SK-N-SH (cell line): ENCODE measurements around the gene MRPL21. TPM values are rescaled to one million over a fixed set of nuclear protein-coding genes. Genes with fewer than 3 reads are reported as not detected.

ENCODE experiments used
- CTCF ChIA-PET: fragments of 300-600, 350-600 bp; formaldehyde crosslinking; extraction: SDS; loops from one replicate; lab custom pipeline; 2021; lab: Yijun Ruan, JAX
- POLR2A ChIA-PET: fragments of 350-600 bp; sonication (Branson Sonifier 250); formaldehyde crosslinking; extraction: SDS; loops from one replicate; lab custom pipeline; 2020; ENCODE audit warnings: antibody characterized with exemption, inconsistent platforms; lab: Yijun Ruan, JAX
- DNase-seq: peaks from one replicate; pipeline ENCODE4 v3.0.0; 2012
- H2AFZ ChIP-seq: fragments of 200-600 bp; sonication (generic); 2 replicates; pipeline ENCODE4 v1.8.1; 2016; ENCODE audit warnings: antibody characterized with exemption, mild to moderate bottlenecking, low read depth
- H3F3A ChIP-seq: fragments of 200-600 bp; sonication (generic); replicated peaks from 2 replicates; pipeline ENCODE3; 2016; ENCODE audit warnings: antibody characterized with exemption, mild to moderate bottlenecking; ENCODE audit not compliant: insufficient read depth
- H3K27ac ChIP-seq, 2 experiments: fragments of 200-500 bp in 1 of 2; fragments of 200-600 bp in 1 of 2; sonication (Bioruptor generic) in 1 of 2; sonication (generic), shearing (Covaris generic) in 1 of 2; 2 replicates each; pipeline versions ENCODE4 v1.5.1 to v1.6.1; 2014 to 2016; ENCODE audit warnings: low read depth in 2 of 2, inconsistent platforms in 1 of 2, low read length in 1 of 2, mild to moderate bottlenecking in 1 of 2, mixed read lengths in 1 of 2
- H3K27me3 ChIP-seq: fragments of 200-600 bp; sonication (generic), shearing (Covaris generic); 2 replicates; pipeline ENCODE4 v1.6.1; 2016; ENCODE audit warnings: mixed run types; ENCODE audit not compliant: insufficient read depth
- H3K36me3 ChIP-seq, 2 experiments: fragments of 200-500 bp in 1 of 2; fragments of 200-600 bp in 1 of 2; sonication (Bioruptor generic) in 1 of 2; sonication (generic) in 1 of 2; replicated peaks in 1 of 2; 2 replicates each; pipeline versions ENCODE3 to v1.5.1; 2014 to 2016; ENCODE audit warnings: low read length in 1 of 2, mild to moderate bottlenecking in 1 of 2; ENCODE audit not compliant: insufficient read depth in 2 of 2, control insufficient read depth in 1 of 2
- H3K4me1 ChIP-seq, 2 experiments: fragments of 200-500 bp in 1 of 2; fragments of 200-600 bp in 1 of 2; sonication (Bioruptor generic) in 1 of 2; sonication (generic), shearing (Covaris generic) in 1 of 2; 2 replicates each; pipeline versions ENCODE4 v1.5.1 to v1.6.1; 2014 to 2016; ENCODE audit warnings: low read depth in 1 of 2, low read length in 1 of 2, mixed run types in 1 of 2; ENCODE audit not compliant: insufficient read depth in 2 of 2, control insufficient read depth in 1 of 2
- H3K4me2 ChIP-seq: fragments of 200-600 bp; sonication (generic), shearing (Covaris generic); 2 replicates; pipeline ENCODE4 v1.6.1; 2017; ENCODE audit warnings: mixed run types
- H3K4me3 ChIP-seq, 2 experiments: fragments of 200-500 bp in 1 of 2; fragments of 200-600 bp in 1 of 2; sonication (Bioruptor generic) in 1 of 2; sonication (generic), shearing (Covaris generic) in 1 of 2; 2 replicates each; pipeline versions ENCODE4 v1.5.1 to v1.8.1; 2014 to 2016; ENCODE audit warnings: low read depth in 2 of 2, inconsistent platforms in 1 of 2, low read length in 1 of 2, mild to moderate bottlenecking in 1 of 2, mixed read lengths in 1 of 2, moderate library complexity in 1 of 2
- H3K79me2 ChIP-seq: fragments of 200-600 bp; sonication (generic); 2 replicates; pipeline ENCODE4 v1.8.1; 2017; ENCODE audit warnings: mild to moderate bottlenecking; ENCODE audit not compliant: insufficient read depth
- H3K9ac ChIP-seq: fragments of 200-600 bp; sonication (generic); 2 replicates; pipeline ENCODE4 v1.6.1; 2017; ENCODE audit warnings: mixed run types
- H3K9me2 ChIP-seq: fragments of 200-600 bp; sonication (generic); 2 replicates; pipeline ENCODE4 v1.6.1; 2017; ENCODE audit warnings: mixed run types
- H3K9me3 ChIP-seq: fragments of 200-600 bp; sonication (generic); 2 replicates; pipeline ENCODE4 v1.6.1; 2017; ENCODE audit warnings: mixed run types, mild to moderate bottlenecking, moderate library complexity
- H4K20me1 ChIP-seq: fragments of 200-600 bp; sonication (generic); 2 replicates; pipeline ENCODE4 v1.6.1; 2017; ENCODE audit warnings: mild to moderate bottlenecking, mixed run types; ENCODE audit not compliant: insufficient read depth
- FOSL2 ChIP-seq: IDR thresholded peaks from 2 replicates; pipeline ENCODE4 v1.4.0; 2012; ENCODE audit warnings: low read depth, mild to moderate bottlenecking, moderate library complexity, borderline replicate concordance
- FOXM1 ChIP-seq: IDR thresholded peaks from 2 replicates; pipeline ENCODE4 v1.4.0; 2012; ENCODE audit warnings: low read depth, mild to moderate bottlenecking
- GATA2 ChIP-seq: sonication (generic); formaldehyde crosslinking; IDR thresholded peaks from 2 replicates; pipeline ENCODE4 v1.5.0; 2020; ENCODE audit warnings: mild to moderate bottlenecking, missing genetic modification reagents
- MXI1 ChIP-seq: IDR thresholded peaks from 2 replicates; pipeline ENCODE4 v1.6.1; 2012; ENCODE audit warnings: mild to moderate bottlenecking, low read depth, low read length, improper control_type of control experiment
- POLR2AphosphoS5 ChIP-seq: IDR thresholded peaks from 2 replicates; pipeline ENCODE4 v1.6.1; 2012; ENCODE audit warnings: low read depth, low read length
- REST ChIP-seq: IDR thresholded peaks from 2 replicates; pipeline ENCODE4 v1.6.1; 2012; ENCODE audit warnings: mild to moderate bottlenecking, low read depth, low read length, moderate library complexity
- RXRA ChIP-seq: IDR thresholded peaks from 2 replicates; pipeline ENCODE4 v1.4.0; 2012; ENCODE audit warnings: low read depth, mild to moderate bottlenecking, borderline replicate concordance
- SIN3A ChIP-seq: IDR thresholded peaks from 2 replicates; pipeline ENCODE4 v1.6.1; 2012; ENCODE audit warnings: low read depth, mild to moderate bottlenecking, low read length, moderate library complexity, borderline replicate concordance
- TAF1 ChIP-seq: IDR thresholded peaks from 2 replicates; pipeline ENCODE4 v1.6.1; 2012; ENCODE audit warnings: low read depth, mild to moderate bottlenecking, low read length, moderate library complexity, borderline replicate concordance
- TCF12 ChIP-seq: IDR thresholded peaks from 2 replicates; pipeline ENCODE4 v1.4.0; 2012
- USF1 ChIP-seq: IDR thresholded peaks from 2 replicates; pipeline ENCODE4 v1.4.0; 2012; ENCODE audit warnings: low read depth, borderline replicate concordance
- USF2 ChIP-seq: fragments of 150-350 bp; IDR thresholded peaks from 2 replicates; pipeline ENCODE4 v1.6.1; 2017; ENCODE audit warnings: antibody characterized with exemption, low read length, low read depth, borderline replicate concordance
- YY1 ChIP-seq: IDR thresholded peaks from 2 replicates; pipeline ENCODE4 v1.4.0; 2012; ENCODE audit warnings: low read depth, mild to moderate bottlenecking
- WGBS: methylation state at CpG from one replicate; pipeline ENCODE4 v1.1.6; 2017; ENCODE audit warnings: low lambda C conversion rate; 5-methylcytosine and 5-hydroxymethylcytosine counted together
- polyA plus RNA-seq, 3 experiments: library from polyadenylated mRNA; depleted of rRNA; stranded (reverse); fragments of >200 nt; gene quantifications; 2 replicates each; pipeline ENCODE4 v1.2.3, GENCODE V29; 2012
- TF ChIP-seq, protein P1 (sequence below): fragments of 200-600 bp; sonication (generic); IDR thresholded peaks from 2 replicates; pipeline ENCODE4 v1.6.1; 2017; ENCODE audit warnings: antibody characterized with exemption, mild to moderate bottlenecking, moderate library complexity

The MRPL21 gene
- polyA plus RNA-seq, 1 of the 3 experiments (the other 2 are of a cell fraction) = 125 TPM

DNA sequence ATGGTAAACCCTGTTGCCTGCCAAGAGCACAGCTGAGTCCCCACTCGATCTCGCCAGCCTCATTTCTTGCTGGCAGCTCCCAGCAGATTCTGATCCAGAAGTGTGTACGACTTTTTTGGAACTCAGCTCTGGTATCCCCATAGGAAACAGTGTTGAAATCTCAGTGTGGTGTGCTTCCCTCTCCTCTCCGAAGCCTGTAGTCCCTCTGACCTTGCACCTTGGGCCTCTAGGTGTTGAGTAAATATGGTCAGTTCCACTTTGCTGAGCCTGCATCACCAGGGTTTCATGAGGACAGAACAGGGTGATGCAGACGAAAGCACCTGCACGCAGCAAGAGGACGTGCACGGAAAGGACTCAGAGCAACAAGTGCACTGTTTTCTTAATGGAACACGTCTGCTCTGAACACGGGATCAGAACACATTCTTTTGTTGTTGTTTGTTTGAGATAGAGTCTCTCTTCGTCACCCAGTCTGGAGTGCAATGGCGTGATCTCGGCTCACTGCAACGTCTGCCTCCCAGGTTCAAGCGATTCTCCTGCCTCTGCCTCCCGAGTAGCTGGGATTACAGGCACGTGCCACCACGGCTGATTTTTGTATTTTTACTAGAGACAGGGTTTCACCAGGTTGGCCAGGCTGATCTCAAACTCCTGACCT is 58.2 kb downstream of the MRPL21 start:
- Histone ChIP-seq H3K4me2 (no peak overlapping the region), H4K20me1 (no peaks in the 10 kb centered on the region), H3F3A (peaks cover 6% of the 10 kb centered on the region), H3K4me1 (peaks cover under 1 to 4% of the 10 kb centered on the region in 2 experiments; a peak in 2 of 4 replicates), H3K36me3 (no peaks in the 10 kb centered on the region), H3K27ac (no peak overlapping the region), H3K9me2 (no peaks in the 10 kb centered on the region), H3K9ac (no peak overlapping the region), H3K9me3 (no peaks in the 10 kb centered on the region), H2AFZ (no peak overlapping the region), H3K4me3 (no peak overlapping the region), H3K79me2 (peaks cover 10% of the 10 kb centered on the region), H3K27me3 (no peaks in the 10 kb centered on the region)
- ChIA-PET CTCF (interaction anchor here (0.7 to 1.7 kb wide), 2 partner anchors 44 to 157 kb away, joined by 3 to 7 read pairs; no protein-coding TSS in a partner anchor), POLR2A (no interaction called here)
- 85% methylated on average over 17 of the region's 18 CpGs for WGBS
- DNase-seq = no peak
- TF ChIP-seq TCF12 (no peak), FOSL2 (no peak), SIN3A (no peak), USF2 (no peak), USF1 (no peak), FOXM1 (no peak), TAF1 (no peak), POLR2AphosphoS5 (no peak)

DNA sequence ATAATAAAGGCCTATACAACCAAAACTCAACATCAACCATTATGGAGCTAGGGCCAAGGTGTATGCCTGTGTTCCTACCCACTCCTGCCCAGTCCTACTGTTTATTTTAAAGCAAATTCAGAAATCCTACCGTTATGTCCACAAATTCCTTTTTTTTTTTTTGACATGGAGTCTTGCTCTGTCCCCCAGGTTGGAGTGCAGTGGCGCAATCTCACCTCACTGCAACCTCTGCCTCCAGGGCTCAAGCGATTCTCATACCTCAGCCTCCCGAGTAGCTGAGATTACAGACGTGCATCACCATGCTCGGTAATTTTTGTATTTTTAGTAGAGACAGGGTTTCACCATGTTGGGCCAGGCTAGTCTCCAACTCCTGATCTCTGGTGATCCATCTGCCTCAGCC is 58.8 kb downstream of the MRPL21 start:
- no peaks in the 10 kb centered on the region for H3K36me3 ChIP-seq
- no peak overlapping the region for H3K9ac ChIP-seq
- no peaks in the 10 kb centered on the region for H3K9me3 ChIP-seq
- no peak overlapping the region for H3K4me2 ChIP-seq
- H3K4me3 ChIP-seq = no peak overlapping the region
- CTCF ChIA-PET = interaction anchor here (0.6 to 1.7 kb wide), 3 partner anchors 45 to 547 kb away, joined by 3 to 7 read pairs (median 3); no protein-coding TSS in a partner anchor
- peaks cover 16% of the 10 kb centered on the region for H3K79me2 ChIP-seq
- peaks cover 13% of the 10 kb centered on the region for H3F3A ChIP-seq
- TF ChIP-seq USF2 (no peak), FOSL2 (no peak), RXRA (no peak), YY1 (no peak), GATA2 (no peak), USF1 (no peak), REST (no peak), MXI1 (no peak)
- TF ChIP-seq, protein P1, sequence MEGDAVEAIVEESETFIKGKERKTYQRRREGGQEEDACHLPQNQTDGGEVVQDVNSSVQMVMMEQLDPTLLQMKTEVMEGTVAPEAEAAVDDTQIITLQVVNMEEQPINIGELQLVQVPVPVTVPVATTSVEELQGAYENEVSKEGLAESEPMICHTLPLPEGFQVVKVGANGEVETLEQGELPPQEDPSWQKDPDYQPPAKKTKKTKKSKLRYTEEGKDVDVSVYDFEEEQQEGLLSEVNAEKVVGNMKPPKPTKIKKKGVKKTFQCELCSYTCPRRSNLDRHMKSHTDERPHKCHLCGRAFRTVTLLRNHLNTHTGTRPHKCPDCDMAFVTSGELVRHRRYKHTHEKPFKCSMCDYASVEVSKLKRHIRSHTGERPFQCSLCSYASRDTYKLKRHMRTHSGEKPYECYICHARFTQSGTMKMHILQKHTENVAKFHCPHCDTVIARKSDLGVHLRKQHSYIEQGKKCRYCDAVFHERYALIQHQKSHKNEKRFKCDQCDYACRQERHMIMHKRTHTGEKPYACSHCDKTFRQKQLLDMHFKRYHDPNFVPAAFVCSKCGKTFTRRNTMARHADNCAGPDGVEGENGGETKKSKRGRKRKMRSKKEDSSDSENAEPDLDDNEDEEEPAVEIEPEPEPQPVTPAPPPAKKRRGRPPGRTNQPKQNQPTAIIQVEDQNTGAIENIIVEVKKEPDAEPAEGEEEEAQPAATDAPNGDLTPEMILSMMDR = no peak
- 82% methylated on average over 6 of the region's 6 CpGs for WGBS
- H3K4me1 ChIP-seq = peaks cover 7 to 8% of the 10 kb centered on the region in 2 experiments; a peak in 3 of 4 replicates
- H2AFZ ChIP-seq = no peak overlapping the region
- POLR2A ChIA-PET = no interaction called here
- no peaks in the 10 kb centered on the region for H4K20me1 ChIP-seq
- H3K9me2 ChIP-seq = no peaks in the 10 kb centered on the region
- no peaks in the 10 kb centered on the region for H3K27me3 ChIP-seq
- no peak overlapping the region for H3K27ac ChIP-seq
- no peak for DNase-seq
